OCI-LY3 (cell line): Measurements from ENCODE around the gene LYST.

Experiments used
- H2AFZ ChIP-seq: fragments of 200-600, 300-600 bp; shearing (Covaris generic); 2 replicates; pipeline ENCODE4 v1.6.0; 2014; ENCODE audit warnings: antibody characterized with exemption, low read depth, low read length
- H3K27ac ChIP-seq: fragments of 200-600, 300-600 bp; sonication (generic); 2 replicates; pipeline ENCODE4 v1.5.1; 2014; ENCODE audit warnings: mild to moderate bottlenecking, low read length, moderate library complexity, mixed read lengths
- H3K27me3 ChIP-seq: fragments of 200-600, 300-600 bp; sonication (generic); 2 replicates; pipeline ENCODE4 v1.6.1; 2014; ENCODE audit warnings: low read depth, low read length, mixed read lengths
- H3K36me3 ChIP-seq: fragments of 200-600, 300-600 bp; sonication (generic); replicated peaks from 2 replicates; pipeline ENCODE3; 2014; ENCODE audit warnings: low read depth, low read length, mixed read lengths
- H3K4me1 ChIP-seq: fragments of 300-600, 200-600 bp; sonication (generic); 2 replicates; pipeline ENCODE4 v1.6.1; 2014; ENCODE audit warnings: low read length, mixed read lengths
- H3K4me2 ChIP-seq: fragments of 200-600, 300-600 bp; sonication (generic); 2 replicates; pipeline ENCODE4 v1.6.1; 2014; ENCODE audit warnings: low read length, mixed read lengths
- H3K4me3 ChIP-seq: fragments of 300-600, 200-600 bp; sonication (generic); 2 replicates; pipeline ENCODE4 v1.5.1; 2014; ENCODE audit warnings: antibody characterized with exemption, mild to moderate bottlenecking, low read length, moderate library complexity
- H3K79me2 ChIP-seq: fragments of 300-600, 200-600 bp; shearing (Covaris generic); 2 replicates; pipeline ENCODE4 v1.6.1; 2014; ENCODE audit warnings: mild to moderate bottlenecking, low read length, mixed read lengths
- H3K9ac ChIP-seq: fragments of 300-600, 200-600 bp; shearing (Covaris generic); 2 replicates; pipeline ENCODE4 v1.6.0; 2014; ENCODE audit warnings: mild to moderate bottlenecking, low read length, moderate library complexity
- H3K9me3 ChIP-seq: fragments of 200-600, 300-600 bp; shearing (Covaris generic); 2 replicates; pipeline ENCODE4 v1.6.1; 2014; ENCODE audit warnings: low read length, mixed read lengths; ENCODE audit not compliant: insufficient read depth
- H4K20me1 ChIP-seq: fragments of 200-600, 300-600 bp; sonication (generic); 2 replicates; pipeline ENCODE4 v1.6.1; 2016; ENCODE audit warnings: low read length, mixed read lengths; ENCODE audit not compliant: insufficient read depth
- CTCF ChIP-seq: fragments of 200-600, 300-600 bp; sonication (generic); IDR thresholded peaks from 2 replicates; pipeline ENCODE4 v1.5.1; 2014; ENCODE audit warnings: antibody characterized with exemption, low read length, low read depth
- EZH2phosphoT487 ChIP-seq: fragments of 200-600 bp; shearing (Covaris generic); IDR thresholded peaks from 2 replicates; pipeline ENCODE4 v1.6.1; 2018; ENCODE audit warnings: antibody characterized with exemption, mixed run types, low read depth

Gene LYST

DNA sequence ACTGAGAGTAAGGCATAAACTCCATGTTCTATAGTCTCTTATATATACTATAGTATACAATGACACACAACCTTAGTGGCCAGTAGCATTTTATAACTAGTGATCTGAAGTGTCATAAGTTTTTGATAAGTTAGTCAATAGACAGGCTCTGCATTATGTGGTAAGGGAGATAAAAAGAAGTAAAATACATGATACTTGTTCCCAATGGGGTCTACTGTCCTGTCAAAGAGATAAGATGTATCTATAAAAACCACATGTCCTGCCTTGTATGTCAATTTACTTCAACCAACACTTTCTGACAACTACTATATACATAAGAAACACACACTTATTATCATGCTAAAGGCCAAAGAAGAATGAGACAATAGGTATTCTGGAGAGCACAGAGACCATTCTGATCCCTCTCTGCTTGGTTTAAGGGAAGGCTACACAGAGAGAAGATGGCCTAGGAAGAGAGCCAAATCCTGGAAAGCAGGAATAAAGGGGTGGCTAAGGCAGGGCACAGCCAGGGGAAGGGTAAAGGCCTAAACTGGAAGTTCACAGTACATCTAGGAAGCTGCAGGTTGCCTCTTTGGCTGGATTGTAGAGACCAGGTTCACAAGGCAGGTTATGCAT, 91.4 kb downstream of the LYST start:
- Histone ChIP-seq H3K36me3 (no peaks in the 10 kb centered on the region), H3K27me3 (no peaks in the 10 kb centered on the region), H3K4me2 (no peak overlapping the region), H3K4me1 (peaks cover 19% of the 10 kb centered on the region), H3K27ac (no peak overlapping the region), H3K79me2 (no peaks in the 10 kb centered on the region), H3K9me3 (no peaks in the 10 kb centered on the region), H3K9ac (no peak overlapping the region), H3K4me3 (no peak overlapping the region), H2AFZ (no peak overlapping the region), H4K20me1 (no peaks in the 10 kb centered on the region)
- TF ChIP-seq EZH2phosphoT487 = no peak
- no peak for TF ChIP-seq CTCF

DNA sequence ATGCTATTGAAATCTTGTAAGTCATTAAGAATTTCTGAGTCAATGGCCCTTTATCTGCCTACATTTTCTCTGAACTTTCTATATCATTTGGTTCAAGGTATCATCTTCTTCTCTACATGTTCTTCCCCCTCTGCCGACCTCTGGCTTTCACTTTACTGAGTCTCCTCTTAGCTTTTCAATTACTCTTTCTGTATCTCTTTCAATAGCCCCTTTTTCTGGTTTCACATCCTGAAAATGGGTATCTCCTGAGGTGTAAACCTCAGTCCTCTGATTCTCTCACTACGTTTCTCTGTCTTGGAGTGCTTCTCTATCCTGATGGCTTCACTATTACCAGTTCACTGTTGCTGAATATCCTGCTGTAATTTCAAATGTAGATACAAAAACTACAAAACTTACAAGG, 98.9 kb downstream of the LYST start:
- H3K27ac ChIP-seq = no peak overlapping the region
- H3K4me1 ChIP-seq = peaks cover 44% of the 10 kb centered on the region
- H3K27me3 ChIP-seq = peaks cover 9% of the 10 kb centered on the region
- H3K9ac ChIP-seq = no peak overlapping the region
- TF ChIP-seq CTCF (no peak), EZH2phosphoT487 (no peak)
- H3K36me3 ChIP-seq = no peaks in the 10 kb centered on the region
- H3K4me2 ChIP-seq = peak overlapping the region; percentile 61
- no peaks in the 10 kb centered on the region for H4K20me1 ChIP-seq
- no peaks in the 10 kb centered on the region for H3K9me3 ChIP-seq
- H2AFZ ChIP-seq = no peak overlapping the region
- peak overlapping the region; percentile 21 for H3K4me3 ChIP-seq
- H3K79me2 ChIP-seq = no peaks in the 10 kb centered on the region

DNA sequence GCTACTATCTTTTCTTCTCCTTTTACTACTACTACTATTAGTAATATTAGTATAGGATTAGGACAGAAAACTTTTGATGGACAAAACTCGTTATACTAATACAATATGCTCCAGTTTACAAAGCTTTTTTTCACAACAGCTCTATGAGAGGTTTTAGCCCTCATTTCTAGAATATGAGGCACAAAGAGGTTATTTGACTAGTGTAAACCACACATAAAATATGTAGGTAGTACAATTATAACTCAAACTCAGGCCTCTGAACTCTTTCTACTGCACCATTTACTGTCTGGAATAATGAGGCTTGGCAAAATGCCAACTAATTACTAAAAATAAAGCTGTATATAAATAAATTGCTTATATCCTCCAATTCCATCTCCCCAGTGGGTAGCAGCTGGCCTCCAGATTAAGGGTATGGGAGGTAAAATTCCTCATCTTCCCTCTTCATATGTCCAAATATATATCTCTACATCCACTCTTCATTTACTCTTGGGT, 99.9 kb downstream of the LYST start:
- H3K4me1 ChIP-seq = peaks cover 44% of the 10 kb centered on the region
- no peak overlapping the region for H3K4me3 ChIP-seq
- no peak overlapping the region for H3K27ac ChIP-seq
- TF ChIP-seq EZH2phosphoT487 (no peak), CTCF (no peak)
- peak overlapping the region; percentile 61; the same call in 1 of the 2 replicates for H3K4me2 ChIP-seq
- no peaks in the 10 kb centered on the region for H3K79me2 ChIP-seq
- peaks cover 9% of the 10 kb centered on the region for H3K27me3 ChIP-seq
- no peaks in the 10 kb centered on the region for H3K36me3 ChIP-seq
- no peak overlapping the region for H3K9ac ChIP-seq
- no peaks in the 10 kb centered on the region for H3K9me3 ChIP-seq
- H2AFZ ChIP-seq = no peak overlapping the region
- H4K20me1 ChIP-seq = no peaks in the 10 kb centered on the region

GRCh38 chr1:235763962-235764361, 102.7 kb downstream of the LYST start:
- 0 out of 2 replicates have a peak overlapping the region, but pooled peaks have one; percentile 1 for H3K4me3 ChIP-seq
- peak overlapping the region; percentile 45 for H3K4me2 ChIP-seq
- H3K36me3 ChIP-seq = no peaks in the 10 kb centered on the region
- TF ChIP-seq CTCF = no peak
- no peak for TF ChIP-seq EZH2phosphoT487
- peaks cover 44% of the 10 kb centered on the region for H3K4me1 ChIP-seq
- no peaks in the 10 kb centered on the region for H3K9me3 ChIP-seq
- H3K9ac ChIP-seq = no peak overlapping the region
- H3K79me2 ChIP-seq = no peaks in the 10 kb centered on the region
- H3K27me3 ChIP-seq = peaks cover 5% of the 10 kb centered on the region
- H2AFZ ChIP-seq = no peak overlapping the region
- no peaks in the 10 kb centered on the region for H4K20me1 ChIP-seq
- peak overlapping the region; percentile 4; the same call in 1 of the 2 replicates for H3K27ac ChIP-seq
